Activated T-cell treated with anti-CD3 and anti-CD28 coated beads for 4 hours (primary cell): ENCODE measurements around the gene SLC37A1.
"Not testable (repeated sequence)": the region's sequence is repeated elsewhere in the genome, so short reads cannot be mapped to it uniquely, and the experiment has no call there.

Experiments used
- DNase-seq: peaks from one replicate; pipeline ENCODE4 v3.0.0-alpha.2; 2020

The SLC37A1 gene

GRCh38 chr21:42624095-42624790, 110.6 kb downstream of the SLC37A1 start:
- DNase-seq, result no peak

- no peak for DNase-seq
These were observed 111.3 kb downstream of the SLC37A1 start for GRCh38 chr21:42624936-42625335.

- no peak for DNase-seq
These were observed 112.5 kb downstream of the SLC37A1 start for GRCh38 chr21:42626171-42626570.

GRCh38 chr21:42627527-42628289, 114.1 kb downstream of the SLC37A1 start:
- no peak for DNase-seq

- DNase-seq, result not testable (repeated sequence)
These were observed 114.9 kb downstream of the SLC37A1 start for GRCh38 chr21:42628466-42629061.

- DNase-seq, result no peak
These were observed 116.4 kb downstream of the SLC37A1 start for GRCh38 chr21:42629933-42630589.

GRCh38 chr21:42630626-42631025, 117.0 kb downstream of the SLC37A1 start:
- no peak for DNase-seq
